DMS153 treated with DMSO at 0.1 percent for 48 hours (cell line): ENCODE measurements around the gene ANTXR1.

ENCODE experiments used
- DNase-seq: peaks from one replicate; lab custom pipeline; 2025; ENCODE audit not compliant: unreplicated experiment; lab: John Stamatoyannopoulos, UW

ANTXR1 gene

DNA sequence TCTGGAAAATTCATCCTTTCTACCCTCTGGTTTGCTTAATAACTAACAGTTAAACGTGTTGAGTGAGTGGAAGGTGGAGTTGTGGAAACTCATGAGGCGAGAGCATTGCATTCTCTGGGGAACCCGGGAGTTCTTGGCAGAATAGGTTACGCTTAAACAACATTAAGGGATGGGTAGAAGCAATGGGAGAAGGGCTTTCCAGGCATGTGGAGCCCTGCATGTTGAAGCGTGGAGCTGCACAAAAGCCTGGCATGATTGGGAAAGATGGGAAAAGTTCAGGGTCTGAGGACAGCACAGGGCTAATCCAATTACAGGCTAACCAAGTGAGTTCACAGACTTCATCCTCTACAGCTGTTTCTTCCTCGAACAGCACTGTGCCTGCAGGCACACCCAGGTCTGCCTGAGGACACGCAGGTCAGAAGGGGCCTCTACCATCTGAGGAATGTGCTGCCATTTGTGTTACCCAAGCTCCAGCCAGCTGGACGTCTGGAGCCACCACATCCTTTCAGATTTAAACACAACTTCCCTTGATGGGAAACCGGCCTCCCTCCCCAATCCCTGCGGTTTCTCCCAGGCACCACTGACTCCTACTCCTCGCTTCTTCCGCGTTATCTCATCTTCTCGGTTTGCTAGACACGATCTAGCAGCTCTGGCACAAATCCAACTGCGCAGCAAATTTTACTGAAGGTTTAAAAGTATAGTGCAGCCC, 164.2 kb downstream of the ANTXR1 start:
- no peak for DNase-seq

DNA sequence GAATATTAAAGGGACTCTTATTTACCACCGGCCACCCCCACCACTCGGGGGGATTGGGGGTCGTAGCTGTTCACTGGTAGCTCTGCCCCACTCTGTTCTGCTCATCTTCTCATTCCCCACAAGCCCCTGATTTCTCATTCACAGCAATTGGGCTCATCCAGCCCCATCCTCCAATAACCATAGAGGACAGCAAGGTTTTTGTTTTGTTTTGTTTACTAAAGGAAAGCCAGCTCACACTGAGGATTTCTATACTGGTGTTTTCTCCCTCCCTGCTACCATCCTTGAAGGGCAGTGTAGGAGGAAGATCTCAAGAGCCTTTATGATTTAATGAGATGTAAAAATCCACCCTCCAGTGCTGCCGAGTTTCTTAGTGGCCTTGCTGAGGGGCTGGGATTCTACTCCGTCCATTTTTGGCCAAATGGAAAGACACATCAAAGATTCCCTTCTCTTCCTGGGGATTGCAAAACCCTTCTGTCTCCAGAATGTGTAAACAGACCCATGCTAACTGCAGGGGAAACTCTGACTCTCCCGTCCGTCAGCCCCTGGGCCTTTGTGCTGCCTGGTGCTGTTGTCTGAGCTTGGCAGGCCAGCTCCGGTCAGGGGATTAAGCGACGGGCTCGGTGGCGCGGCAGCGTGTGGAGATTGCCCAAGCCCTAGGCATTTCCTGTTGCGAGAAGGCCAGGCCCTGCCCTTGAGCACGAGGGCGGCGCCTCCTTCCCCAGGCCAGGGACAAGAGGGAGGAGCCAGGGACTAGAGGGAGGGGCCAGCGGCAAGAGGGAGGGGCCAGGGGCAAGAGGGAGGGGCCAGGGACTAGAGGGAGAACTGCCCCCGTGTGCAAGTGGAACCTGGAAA, 165.0 kb downstream of the ANTXR1 start:
- DNase-seq: no peak

DNA sequence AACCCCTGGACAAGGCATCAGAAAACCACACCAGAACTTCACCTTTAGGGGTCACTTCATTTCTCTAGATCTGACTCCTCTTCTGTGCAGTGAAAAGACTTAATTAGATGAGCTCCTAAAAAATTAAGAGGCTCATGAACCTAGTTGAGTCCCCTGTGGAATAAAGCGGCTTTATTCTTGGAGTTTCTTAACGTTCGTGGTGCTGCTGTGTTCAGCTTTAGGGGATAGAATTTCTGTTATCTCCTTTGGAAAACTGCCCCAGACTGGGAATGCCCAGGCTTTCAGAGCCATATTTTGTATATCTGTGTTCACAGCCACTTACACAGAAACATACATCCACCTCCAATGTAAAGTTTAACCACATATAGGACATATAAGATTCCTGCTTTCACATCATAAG, 165.8 kb downstream of the ANTXR1 start:
- no peak for DNase-seq

DNA sequence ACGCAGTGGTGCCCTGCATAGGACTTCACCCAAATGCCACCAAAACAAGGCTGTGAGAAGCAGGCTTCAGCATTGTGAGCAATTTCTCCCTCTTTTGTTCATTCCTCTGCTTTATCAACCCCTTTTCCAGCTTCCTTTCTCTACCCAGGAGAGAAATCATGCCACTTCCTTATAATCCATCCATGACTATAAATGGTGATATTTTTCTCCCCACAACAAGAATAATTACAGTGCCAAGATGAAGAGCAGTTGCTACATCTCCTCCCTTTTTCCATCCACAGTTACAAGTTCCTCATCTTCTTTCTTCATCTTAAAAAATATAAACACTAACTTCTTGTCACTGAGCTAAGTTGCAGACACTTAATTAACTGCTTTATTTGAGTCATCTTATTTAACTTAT, 167.2 kb downstream of the ANTXR1 start:
- no peak for DNase-seq

DNA sequence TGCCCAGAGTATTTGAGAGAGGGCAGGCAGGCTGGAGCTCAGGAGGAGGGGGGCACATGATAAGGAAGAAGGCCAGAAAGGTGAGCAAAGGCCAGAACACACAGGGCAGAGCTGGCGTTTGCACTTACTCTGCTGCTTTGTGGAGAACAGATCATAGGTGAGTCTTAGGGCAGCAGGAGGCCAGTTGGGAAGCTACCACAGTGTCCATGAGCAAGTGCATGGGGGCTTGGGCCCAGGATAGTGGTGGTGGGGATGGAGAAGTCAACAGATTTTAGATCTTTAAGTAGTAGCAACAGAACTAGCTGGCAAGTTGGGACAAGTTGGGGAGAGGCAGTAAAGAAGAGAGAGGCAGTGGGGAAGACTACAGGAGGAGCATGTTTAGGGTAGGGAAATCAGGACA, 168.0 kb downstream of the ANTXR1 start:
- no peak for DNase-seq

DNA sequence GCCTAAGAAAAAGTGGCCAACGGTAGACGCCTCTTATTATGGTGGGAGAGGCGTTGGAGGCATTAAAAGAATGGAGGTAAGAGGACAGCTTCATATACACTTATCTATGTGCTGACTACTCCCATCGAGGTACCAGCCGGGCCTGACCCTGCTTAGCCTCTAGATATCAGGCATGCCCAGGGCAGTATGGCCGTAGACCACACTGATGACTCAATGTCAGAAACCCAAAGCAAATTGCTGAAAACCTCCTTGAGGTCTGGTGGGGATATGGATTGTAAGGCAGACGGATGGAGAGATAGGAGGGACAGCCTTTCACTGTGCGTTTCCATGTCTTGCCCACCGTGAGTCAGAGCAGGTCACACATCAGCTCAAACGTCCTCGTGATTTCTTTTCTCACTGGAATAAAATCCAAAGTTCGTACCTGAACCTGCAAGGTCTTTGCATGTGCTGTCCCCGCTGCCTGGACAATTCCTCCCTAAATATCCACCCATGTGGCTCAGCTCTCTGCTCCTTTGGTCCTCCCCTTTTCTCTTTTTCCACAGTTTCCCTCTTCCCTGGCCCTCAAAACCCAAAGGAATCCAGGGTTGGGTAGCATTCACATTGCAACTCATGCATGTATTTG, 168.9 kb downstream of the ANTXR1 start:
- no peak for DNase-seq

DNA sequence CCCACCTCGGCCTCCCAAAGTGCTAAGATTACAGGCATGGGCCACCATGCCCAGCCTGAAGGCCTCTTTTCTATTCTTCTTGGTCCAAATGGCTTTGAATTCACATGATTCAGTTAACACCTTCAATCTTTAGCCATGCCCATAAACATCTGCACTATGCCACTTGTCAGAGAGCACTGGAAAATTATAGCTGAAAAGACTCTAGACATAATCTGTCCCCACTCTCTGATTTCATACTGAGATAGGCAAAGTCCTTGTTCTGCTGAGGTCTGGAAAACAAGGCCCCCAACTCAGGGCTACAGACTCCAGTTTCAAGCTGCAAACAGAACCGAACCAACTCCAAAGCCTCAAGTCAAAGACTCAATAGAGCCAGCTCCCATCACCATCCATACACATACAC, 170.7 kb downstream of the ANTXR1 start:
- no peak for DNase-seq

DNA sequence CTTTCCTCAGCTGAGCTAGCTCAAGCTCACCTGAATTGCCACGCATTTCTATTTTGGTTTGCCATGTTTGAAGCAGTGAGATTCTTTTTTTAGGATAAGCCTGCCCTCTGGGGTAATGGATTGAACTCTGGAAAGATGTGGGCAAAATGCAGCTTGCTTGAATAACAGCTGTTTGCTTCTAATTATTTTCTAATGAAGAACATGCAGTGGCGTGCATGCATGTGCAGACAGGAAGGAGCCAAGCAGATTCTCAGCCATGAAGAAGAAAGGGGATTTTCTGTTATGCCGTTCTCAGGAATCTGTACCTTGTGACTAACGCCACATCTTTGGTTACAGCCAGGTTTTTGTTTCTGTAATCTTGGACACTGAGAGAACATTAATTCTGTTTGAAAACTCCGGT, 171.2 kb downstream of the ANTXR1 start:
- DNase-seq: no peak

DNA sequence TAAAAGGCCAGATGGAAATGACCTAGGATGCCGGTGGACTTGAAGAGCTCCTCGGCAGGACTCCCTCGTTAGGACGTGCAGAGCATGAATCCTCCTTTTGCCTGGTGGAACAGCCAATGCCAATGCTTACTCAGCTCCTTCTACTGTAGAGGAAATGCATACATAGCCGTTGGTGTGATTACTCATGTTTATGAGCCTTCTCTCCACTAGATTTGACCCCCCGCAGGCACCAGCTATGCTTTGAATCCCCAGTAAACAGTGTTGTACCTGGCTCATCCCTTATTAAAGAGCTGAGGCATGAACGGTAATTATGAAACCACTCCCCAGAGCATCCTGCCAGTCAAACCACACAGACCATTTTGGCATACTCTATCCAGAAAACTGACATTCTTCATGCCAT, 172.8 kb downstream of the ANTXR1 start:
- DNase-seq: no peak

DNA sequence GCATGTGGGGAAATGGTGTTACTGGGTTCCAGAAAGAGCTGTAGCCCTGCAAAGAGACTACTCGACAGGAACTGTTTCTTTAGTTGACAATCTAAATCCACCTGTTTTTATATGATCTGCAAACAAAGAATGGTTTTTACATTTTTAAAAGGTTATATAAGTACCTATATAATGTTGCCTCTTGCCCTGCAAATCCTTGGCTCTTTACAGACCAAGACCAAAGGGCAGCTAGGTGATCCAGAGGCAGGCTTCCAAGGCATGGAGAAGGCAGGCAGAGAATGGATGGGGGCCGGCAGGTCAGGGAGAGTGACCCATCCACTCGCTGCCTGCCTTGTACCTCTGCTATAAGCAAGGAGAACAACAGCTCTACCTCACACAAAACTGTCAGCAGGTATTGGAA, 173.6 kb downstream of the ANTXR1 start:
- no peak for DNase-seq

DNA sequence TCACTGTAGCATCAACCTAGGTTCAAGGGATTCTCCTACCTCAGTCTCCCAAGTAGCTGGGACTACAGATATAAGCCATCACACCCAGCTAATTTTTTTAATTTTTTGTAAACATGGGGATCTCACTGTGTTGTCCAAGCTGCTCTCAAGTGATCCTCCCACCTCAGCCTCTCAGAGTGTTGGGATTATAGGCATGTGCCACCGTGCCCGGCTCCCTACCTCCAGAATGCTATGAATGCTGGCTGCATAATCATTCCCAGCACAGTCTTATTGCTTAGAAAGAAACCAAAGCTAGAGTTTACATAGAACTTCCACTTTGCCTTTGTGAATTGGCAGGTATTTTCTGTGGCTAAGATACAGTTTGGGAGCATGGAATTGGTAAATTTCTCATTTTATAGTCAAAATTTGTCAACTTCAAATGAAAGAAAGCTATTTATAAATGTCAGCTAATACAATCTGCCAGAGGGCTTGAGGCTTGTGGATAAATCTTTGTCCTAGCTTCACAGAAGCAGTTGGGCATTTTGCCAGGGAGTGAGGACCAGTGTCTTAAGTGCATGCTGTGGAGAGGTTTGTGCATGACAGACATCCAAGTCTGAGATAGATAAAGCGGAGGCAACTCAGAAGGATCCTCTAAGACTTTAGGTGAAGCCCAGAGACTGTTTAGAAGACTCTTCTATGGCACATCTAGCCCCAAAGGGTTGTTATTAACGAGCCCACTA, 175.4 kb downstream of the ANTXR1 start:
- DNase-seq: no peak

DNA sequence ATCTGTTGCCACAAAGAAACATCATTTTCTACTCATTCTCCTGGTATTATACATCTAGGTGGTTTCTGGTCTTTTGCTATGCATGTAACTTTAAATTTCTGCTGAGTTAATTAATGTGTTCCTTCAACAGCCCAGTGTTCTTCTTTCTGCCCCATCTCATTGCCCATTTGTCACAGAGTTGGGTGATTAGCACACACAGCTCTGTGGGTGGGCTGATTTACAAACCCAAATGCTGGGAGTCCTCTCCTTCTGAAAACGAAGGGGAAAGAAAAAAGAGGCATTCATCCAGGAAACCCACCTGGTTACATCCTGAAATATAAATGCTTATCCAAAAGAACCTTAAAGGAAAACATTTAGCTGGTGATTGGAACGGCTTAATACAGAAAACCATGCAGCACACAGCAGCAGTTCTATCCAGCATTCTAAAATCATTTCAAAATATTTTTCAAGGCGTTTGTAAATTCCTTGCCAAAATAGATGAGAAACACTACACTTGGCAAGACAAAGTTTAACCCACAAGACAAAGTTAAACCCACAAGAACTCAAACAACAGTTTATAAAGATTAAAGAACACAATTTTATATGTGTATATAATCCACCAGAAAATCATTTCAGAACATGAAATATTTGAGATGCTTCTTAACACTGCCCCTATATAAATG, 177.9 kb downstream of the ANTXR1 start:
- DNase-seq: no peak

DNA sequence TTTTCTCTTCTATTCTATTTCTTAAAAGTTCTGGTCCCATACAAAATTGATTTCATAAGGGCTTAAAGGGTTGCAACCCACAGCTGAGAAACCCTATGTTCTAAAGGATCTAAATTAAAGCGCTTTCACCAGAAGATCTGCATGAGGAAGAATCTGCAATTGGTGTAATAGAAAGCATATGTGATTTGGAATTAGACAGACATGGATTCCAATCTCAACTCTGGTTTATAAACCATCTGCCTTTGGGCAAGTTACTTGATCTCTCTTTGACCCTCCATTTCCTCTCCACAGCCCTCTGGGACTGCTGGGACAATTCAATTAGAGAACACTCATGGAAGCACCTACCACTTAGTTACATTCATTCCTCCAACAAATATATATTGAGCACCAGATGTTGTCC, 178.7 kb downstream of the ANTXR1 start:
- DNase-seq: no peak

DNA sequence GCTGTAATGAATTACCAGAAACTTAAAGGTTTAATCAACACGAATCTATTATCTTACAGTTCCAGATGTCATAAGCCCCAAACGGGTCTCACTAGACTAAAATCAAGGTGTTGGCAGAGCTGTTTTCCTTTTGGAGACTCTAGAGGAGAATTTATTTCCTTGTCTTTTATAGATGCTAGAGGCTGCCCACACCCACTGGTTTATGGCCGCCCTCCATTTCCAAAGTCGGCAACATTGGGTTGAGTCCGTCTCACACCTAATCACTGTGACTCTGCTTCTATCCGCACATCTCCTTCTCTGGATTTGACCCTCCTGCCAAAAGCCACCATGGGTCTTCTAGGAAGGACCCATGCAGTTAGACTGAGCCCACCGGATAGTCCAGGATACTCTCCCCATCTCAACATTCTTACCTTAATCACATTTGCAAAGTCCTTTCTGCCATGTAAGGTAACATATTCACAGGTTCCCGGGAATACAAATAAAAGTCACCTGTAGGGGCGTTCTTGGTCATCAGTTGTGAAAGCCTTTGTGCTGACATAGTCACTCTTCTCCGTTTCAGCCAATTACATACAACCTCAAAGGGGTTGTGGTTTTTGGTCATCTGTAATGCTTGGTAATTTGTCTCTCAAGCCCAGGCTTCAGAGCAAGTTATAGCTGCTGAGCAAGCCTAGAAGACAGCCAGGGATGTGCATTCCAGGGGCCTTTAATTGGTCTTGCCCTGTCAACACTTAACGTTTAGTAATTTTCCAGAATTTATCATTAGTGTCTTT, 179.4 kb downstream of the ANTXR1 start:
- no peak for DNase-seq

DNA sequence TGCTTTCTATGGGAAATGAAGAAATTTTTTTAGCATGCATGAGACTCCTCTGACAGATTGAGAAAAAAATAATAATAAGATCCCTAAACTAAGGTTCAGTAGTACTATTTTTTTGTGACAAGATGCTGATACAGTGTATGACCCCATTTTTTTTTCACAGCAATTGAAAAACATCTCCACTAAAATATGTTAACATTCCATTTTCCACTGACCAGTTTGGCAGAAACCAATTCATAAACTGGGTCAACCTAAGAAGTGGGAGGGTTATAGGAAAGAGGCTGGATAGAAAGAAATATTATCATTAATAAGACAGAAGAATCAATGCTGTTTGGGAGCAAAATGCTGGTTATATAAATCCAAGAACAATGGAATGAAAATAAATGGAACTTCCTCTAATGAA, 182.7 kb downstream of the ANTXR1 start:
- no peak for DNase-seq

DNA sequence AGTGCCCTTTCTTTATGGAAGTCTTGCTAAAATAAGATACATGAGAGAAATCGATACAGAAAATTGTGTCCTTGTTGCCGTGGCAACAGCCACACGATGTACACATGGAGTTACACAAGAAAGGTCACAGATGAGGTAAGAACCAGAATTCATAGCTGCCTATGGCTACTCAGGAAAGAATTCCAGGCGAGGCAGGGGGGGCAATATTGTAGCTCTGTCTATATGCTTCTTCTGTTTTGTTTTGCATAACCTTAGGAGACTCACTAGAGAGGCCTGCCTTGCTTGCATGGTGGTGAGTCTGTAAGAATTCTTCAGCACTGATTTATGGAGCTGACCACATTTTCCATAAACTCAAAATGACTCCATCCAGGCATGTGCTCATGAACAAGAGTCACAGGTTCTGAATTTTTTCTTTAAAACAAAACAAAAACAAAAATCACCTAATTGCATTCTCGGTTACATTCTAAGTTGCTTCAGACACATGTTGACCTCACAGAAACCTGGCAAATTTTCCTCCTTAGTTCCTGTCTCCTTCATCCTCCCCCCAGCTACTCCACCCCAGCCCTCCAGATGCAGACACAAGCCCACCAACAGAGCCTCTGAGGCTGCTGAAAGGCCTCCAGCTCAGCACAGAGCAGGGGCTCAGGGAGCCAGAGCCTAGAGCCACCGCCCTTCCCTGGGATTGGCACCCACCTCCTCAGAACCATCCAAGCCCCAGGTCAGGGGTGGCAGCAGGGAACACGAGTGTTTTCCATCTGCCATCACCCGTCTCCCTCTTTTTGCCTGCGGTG, 183.5 kb downstream of the ANTXR1 start:
- DNase-seq: no peak

DNA sequence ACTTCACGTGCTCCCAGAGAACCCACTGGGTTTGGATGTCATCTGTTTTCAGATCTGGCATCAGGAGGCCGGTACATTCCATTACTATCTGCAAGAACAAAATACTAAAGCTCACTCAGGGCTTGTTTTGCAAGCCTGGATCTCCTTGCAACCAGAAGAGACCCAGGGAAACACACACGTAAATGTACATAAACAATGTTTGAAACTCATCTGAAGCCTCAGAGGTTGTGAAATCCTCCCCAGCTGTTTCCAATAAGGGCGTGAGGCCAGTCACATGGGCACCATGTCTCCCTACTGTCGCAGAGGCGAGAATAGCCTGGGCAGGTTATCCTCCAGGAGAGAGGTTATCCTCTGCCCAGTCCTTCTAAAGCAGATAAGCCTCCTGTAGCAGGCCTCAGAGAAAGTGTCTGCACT, 187.1 kb downstream of the ANTXR1 start:
- DNase-seq: no peak

DNA sequence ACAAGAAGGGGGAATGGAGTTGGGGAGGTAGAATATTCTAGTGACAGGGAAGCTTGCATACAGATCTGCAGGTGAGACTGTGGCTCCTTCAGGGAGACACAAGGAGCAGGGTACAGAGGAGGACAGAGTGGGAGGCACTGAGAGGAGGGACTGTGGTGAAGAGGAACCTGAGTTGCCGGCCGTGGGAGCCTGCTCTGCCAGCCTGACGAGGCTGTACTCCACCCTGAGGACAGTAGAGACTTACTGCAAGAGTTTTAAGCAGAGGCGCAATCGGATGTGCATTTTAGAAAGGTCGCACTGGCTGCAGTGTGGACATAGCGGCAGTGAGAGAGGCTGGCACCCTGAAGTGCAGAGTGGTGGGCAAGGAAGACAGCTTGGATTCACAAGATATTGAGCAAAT, 188.3 kb downstream of the ANTXR1 start:
- DNase-seq: no peak

DNA sequence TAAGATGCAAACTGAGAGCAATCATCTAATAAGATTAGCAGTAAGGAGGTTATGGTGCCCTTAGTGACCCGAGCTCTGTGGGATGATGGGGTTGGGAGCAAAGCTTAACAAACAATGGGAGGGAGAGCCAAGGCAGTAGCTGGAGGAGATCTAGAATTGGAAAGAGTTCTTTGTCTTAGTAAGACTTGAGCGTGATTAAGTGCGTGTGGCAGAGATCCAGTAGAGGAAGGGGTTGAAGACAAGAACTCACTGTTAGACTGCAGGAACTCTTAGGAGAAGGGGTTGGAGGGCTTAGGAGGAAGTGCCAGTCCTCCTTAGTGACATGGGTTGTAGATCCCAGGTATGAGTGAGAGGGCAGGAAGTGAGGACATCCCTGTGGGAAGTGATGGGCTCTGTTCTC, 189.3 kb downstream of the ANTXR1 start:
- DNase-seq: no peak
